Mesenteric fat pad (tissue), 1 donor: ENCODE results near the gene LRFN2. TPM values are rescaled to one million over a fixed set of nuclear protein-coding genes. Genes with fewer than 3 reads are reported as not detected.

Source experiments
- DNase-seq: peaks from one replicate; pipeline ENCODE4 v3.0.0-alpha.2; 2020; ENCODE audit warnings: low spot score
- long read RNA-seq: library from polyadenylated mRNA; unstranded; transcript quantifications from one replicate; pipeline ENCODE4 v2.0.0, GENCODE V29; 2020
- total RNA-seq: library from RNA; stranded (reverse); fragmentation: NEBNext Ultra II Directional; extraction: Animal tissue kit (Norgen Biotek cat#: 25700); gene quantifications from one replicate; pipeline ENCODE4 v1.2.1, GENCODE V29; 2021
- donor health status: DM: yes; HTN: yes; CAD: no.

LRFN2 gene
- not detected for total RNA-seq
- long read RNA-seq = 0 reads

- DNase-seq = no peak
These were observed at the start of gene LRFN2 for GRCh38 chr6:40587240-40588069. Gene LRFN2 (minus strand): TSS chr6:40587364.

GRCh38 chr6:40634429-40634828 is 47.3 kb upstream of the LRFN2 start:
- DNase-seq = no peak

GRCh38 chr6:40631744-40632143 is 44.6 kb upstream of the LRFN2 start:
- no peak for DNase-seq

GRCh38 chr6:40630488-40630887 is 43.3 kb upstream of the LRFN2 start:
- no peak for DNase-seq

GRCh38 chr6:40630051-40630450 is 42.9 kb upstream of the LRFN2 start:
- DNase-seq = no peak

- no peak for DNase-seq
These were observed 42.3 kb upstream of the LRFN2 start for GRCh38 chr6:40629463-40629862.

- DNase-seq = no peak
These were observed 40.2 kb upstream of the LRFN2 start for GRCh38 chr6:40627316-40627715.

- DNase-seq = no peak
These were observed 39.7 kb upstream of the LRFN2 start for GRCh38 chr6:40626886-40627285.

- no peak for DNase-seq
These were observed 36.8 kb upstream of the LRFN2 start for GRCh38 chr6:40623932-40624331.

GRCh38 chr6:40623178-40623577 is 36.0 kb upstream of the LRFN2 start:
- DNase-seq = no peak

- DNase-seq = no peak
These were observed 33.5 kb upstream of the LRFN2 start for GRCh38 chr6:40620574-40621240.

GRCh38 chr6:40614671-40615070 is 27.5 kb upstream of the LRFN2 start:
- no peak for DNase-seq

- no peak for DNase-seq
These were observed 24.7 kb upstream of the LRFN2 start for GRCh38 chr6:40611912-40612311.

- DNase-seq = no peak
These were observed 24.3 kb upstream of the LRFN2 start for GRCh38 chr6:40611434-40611833.

- DNase-seq = no peak
These were observed 23.1 kb upstream of the LRFN2 start for GRCh38 chr6:40610229-40610628.

- DNase-seq = no peak
These were observed 19.8 kb upstream of the LRFN2 start for GRCh38 chr6:40606981-40607380.

GRCh38 chr6:40606526-40606925 is 19.4 kb upstream of the LRFN2 start:
- no peak for DNase-seq

- no peak for DNase-seq
These were observed 16.9 kb upstream of the LRFN2 start for GRCh38 chr6:40604082-40604481.

- DNase-seq = no peak
These were observed 12.4 kb upstream of the LRFN2 start for GRCh38 chr6:40599555-40599954.

GRCh38 chr6:40598516-40598915 is 11.4 kb upstream of the LRFN2 start:
- no peak for DNase-seq

GRCh38 chr6:40597301-40597700 is 10.1 kb upstream of the LRFN2 start:
- DNase-seq = no peak

GRCh38 chr6:40588480-40588879 is 1.3 kb upstream of the LRFN2 start:
- no peak for DNase-seq

- no peak for DNase-seq
These were observed 863 bp upstream of the LRFN2 start for GRCh38 chr6:40588070-40588384.
